IgD-negative memory B cell (primary cell): ENCODE results near the gene ITGB2. TPM values are rescaled to one million over a fixed set of nuclear protein-coding genes. Genes with fewer than 3 reads are reported as not detected.

ENCODE experiments used
- H3K27ac Mint-ChIP-seq, 3 donors: one replicate each; pipeline ENCODE4 v1.8.0; 2020 to 2022; ENCODE audit warnings: mild to moderate bottlenecking in 3 of 3, mixed read lengths in 3 of 3, moderate library complexity in 1 of 3
- H3K27me3 Mint-ChIP-seq: one replicate; pipeline ENCODE4 v1.8.0; 2021; ENCODE audit warnings: mixed read lengths
- H3K36me3 Mint-ChIP-seq: one replicate; pipeline ENCODE4 v1.8.0; 2020; ENCODE audit warnings: mild to moderate bottlenecking, mixed read lengths
- H3K4me1 Mint-ChIP-seq, 3 donors: one replicate each; pipeline ENCODE4 v1.8.0; 2020 to 2022; ENCODE audit warnings: mixed read lengths in 3 of 3, mild to moderate bottlenecking in 1 of 3
- H3K4me3 Mint-ChIP-seq, 4 donors: one replicate each; pipeline ENCODE4 v1.8.0; 2020 to 2022; ENCODE audit warnings: mild to moderate bottlenecking in 4 of 4, mixed read lengths in 4 of 4, moderate library complexity in 3 of 4
- H3K9me3 Mint-ChIP-seq, 3 donors: one replicate each; pipeline ENCODE4 v1.8.0; 2020 to 2021; ENCODE audit warnings: mixed read lengths in 3 of 3, mild to moderate bottlenecking in 1 of 3
- polyA plus RNA-seq: library from polyadenylated mRNA; unstranded; fragments of 300-500 nt; fragmentation: Illumina TruSeq; gene quantifications from one replicate; pipeline ENCODE4 v1.2.3, GENCODE V29; 2021

Gene ITGB2
- polyA plus RNA-seq, 1 donor from 2014 or later, result 294 TPM

DNA sequence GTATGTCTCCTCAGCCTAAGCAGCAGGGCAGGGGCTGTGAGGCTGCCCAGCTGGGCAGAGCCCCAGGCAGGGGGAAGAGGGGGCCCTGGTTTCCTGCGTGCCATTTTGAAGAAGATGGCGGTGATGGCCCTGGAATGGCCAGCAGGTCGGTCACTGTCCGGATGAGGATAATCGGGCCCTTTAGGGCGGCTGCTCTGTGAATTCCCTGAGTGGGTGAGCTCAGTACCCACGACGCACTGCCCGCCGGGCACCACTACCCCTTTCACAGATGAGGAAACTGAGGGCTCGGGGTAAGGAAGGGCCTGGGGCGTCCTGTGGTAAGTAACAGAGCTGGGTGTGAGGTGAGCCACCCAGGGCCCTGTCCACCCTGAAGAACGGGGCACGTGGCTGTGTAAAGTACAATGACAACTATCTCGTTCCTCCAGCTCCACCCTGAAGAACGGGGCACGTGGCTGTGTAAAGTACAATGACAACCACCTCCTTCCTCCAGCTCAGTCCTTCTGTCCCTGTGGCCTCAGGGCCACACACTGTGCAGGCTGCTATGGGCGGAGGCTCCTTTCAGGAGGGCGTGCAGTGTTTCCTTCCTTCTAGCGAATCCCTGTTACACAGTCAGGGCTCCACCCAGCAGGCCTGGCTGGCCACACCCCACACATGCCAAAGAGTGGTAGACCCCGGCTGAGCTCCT lies 23.2 kb downstream of the ITGB2 start:
- Mint-ChIP-seq H3K27ac (no peak overlapping the region), H3K4me1 (peaks cover 9 to 15% (median 10%) of the 10 kb centered on the region in 3 donors)

GRCh38 chr21:44896561-44897286 lies 24.0 kb downstream of the ITGB2 start:
- Mint-ChIP-seq H3K9me3 (no peaks in the 10 kb centered on the region), H3K4me1 (peaks cover 9 to 15% (median 11%) of the 10 kb centered on the region in 3 donors), H3K4me3 (no peak overlapping the region), H3K27me3 (no peaks in the 10 kb centered on the region), H3K36me3 (no peaks in the 10 kb centered on the region), H3K27ac (no peak overlapping the region)

More for the DNA sequence above, 23.2 kb downstream of the ITGB2 start:
- H3K27me3 Mint-ChIP-seq, result no peaks in the 10 kb centered on the region
- peaks cover 3% of the 10 kb centered on the region for H3K36me3 Mint-ChIP-seq
- H3K4me3 Mint-ChIP-seq, result no peak overlapping the region
- H3K9me3 Mint-ChIP-seq, result no peaks in the 10 kb centered on the region

DNA sequence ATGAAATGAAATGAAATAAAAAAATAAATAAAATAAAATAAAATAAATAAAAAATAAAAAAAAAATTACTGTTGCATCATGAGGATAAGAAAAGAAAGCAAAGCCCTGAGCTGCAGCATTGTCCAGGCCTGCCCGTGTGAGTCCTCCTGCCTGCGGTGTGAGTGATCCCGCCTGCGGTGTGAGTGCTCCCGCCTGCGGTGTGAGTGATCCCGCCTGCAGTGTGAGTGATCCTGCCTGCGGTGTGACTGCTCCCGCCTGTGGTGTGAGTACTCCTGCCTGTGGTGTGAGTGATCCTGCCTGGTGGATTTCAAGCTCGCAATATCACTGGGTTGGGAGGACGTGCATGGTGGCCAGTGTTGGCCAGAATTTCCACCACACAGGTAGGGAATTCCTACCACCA lies 24.8 kb downstream of the ITGB2 start:
- Mint-ChIP-seq H3K36me3 (no peaks in the 10 kb centered on the region), H3K27ac (no peak overlapping the region), H3K4me1 (peaks cover 9 to 15% (median 11%) of the 10 kb centered on the region in 3 donors), H3K4me3 (no peak overlapping the region), H3K27me3 (no peaks in the 10 kb centered on the region), H3K9me3 (no peaks in the 10 kb centered on the region)

DNA sequence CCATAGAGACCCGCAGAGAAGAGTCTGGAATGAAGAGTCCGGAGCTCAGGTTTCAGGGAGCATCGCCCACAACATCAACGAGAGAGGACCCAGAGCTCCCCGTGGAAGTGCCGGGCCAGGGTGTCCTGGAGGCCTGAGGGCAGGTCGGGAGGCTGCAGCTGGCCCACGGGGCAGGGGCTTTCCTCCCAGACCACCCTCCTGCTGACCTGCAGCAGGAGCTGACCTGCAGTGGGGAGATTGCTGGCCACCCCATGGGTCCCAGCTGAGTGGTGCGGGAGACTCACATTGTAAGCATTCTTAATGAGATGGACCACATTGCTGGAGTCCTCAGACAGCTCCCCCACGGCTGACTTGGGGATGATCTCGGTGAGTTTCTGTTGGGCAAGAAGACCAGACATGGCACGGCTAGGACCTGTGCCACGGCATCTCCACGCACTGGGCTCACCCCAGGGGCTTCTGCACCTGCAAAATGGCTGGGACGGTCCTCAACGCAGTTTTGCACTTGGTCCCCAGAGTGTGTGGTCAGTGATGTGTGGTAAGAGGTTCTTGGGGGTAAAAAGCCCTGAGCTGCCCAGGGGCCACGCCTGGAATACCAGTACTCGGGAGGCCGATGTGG lies 25.9 kb downstream of the ITGB2 start:
- Mint-ChIP-seq H3K27me3 (no peaks in the 10 kb centered on the region), H3K9me3 (no peaks in the 10 kb centered on the region), H3K4me3 (no peak overlapping the region), H3K4me1 (peaks cover 9 to 15% (median 11%) of the 10 kb centered on the region in 3 donors), H3K36me3 (no peaks in the 10 kb centered on the region), H3K27ac (peak overlapping the region in 1 of 3 donors; percentile 53)

DNA sequence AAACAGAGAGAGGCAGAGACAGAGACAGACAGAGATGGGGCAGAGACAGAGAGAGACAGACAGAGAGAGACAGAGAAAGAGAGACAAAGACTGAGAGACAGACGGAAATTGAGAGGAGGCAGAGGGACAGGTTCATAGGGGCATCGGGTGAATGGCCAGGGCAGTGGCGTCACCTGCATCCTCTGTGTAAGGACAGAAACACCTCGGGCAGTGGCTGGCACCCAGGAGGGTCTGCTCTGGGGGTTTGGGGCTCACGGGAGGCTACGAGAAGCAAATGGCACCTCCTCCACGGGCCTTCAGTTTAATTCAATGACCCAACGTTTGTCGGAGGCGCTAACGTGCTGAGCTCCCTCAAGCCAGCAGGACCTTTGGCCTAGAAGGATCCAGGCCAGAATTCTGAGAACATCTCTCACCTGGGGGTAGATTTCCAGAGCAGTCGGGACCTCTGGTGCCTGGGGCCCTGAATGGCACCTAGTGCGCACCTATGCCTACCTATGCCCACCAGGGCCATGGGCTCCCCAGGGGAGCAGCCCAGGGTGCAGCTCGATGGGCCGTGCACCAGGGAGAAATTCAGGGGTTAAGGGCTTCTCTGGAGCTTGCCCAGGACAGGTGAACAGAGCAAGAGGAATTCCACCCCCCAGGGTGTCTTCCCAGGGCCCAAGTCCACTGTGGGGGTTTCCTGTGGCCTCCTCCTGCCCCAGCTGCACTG lies 26.6 kb downstream of the ITGB2 start:
- peak overlapping the region in 1 of 4 donors; percentile 10 for H3K4me3 Mint-ChIP-seq
- no peaks in the 10 kb centered on the region for H3K36me3 Mint-ChIP-seq
- no peaks in the 10 kb centered on the region for H3K9me3 Mint-ChIP-seq
- H3K27ac Mint-ChIP-seq, result peak overlapping the region in 2 of 3 donors; percentile 53 to 77
- no peaks in the 10 kb centered on the region for H3K27me3 Mint-ChIP-seq
- H3K4me1 Mint-ChIP-seq, result peaks cover 9 to 15% (median 11%) of the 10 kb centered on the region in 3 donors

DNA sequence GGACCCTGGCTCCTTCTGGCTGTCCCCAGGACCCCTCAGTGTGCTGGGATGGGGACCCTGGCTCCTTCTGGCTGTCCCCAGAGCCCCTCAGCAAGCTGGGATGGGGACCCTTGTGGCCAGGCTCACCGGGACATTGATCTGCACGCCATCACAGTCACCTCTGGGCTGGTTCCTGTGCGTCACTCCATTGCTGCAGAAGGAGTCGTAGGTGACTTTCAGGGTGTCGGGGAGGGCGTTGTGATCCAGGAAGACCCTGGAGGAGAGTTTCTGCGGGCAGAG lies 27.5 kb downstream of the ITGB2 start:
- peak overlapping the region in 2 of 3 donors; percentile 23 to 77 for H3K27ac Mint-ChIP-seq
- H3K27me3 Mint-ChIP-seq, result no peaks in the 10 kb centered on the region
- H3K4me1 Mint-ChIP-seq, result peaks cover 9 to 15% (median 10%) of the 10 kb centered on the region in 3 donors
- H3K4me3 Mint-ChIP-seq, result no peak overlapping the region
- no peaks in the 10 kb centered on the region for H3K9me3 Mint-ChIP-seq
- H3K36me3 Mint-ChIP-seq, result no peaks in the 10 kb centered on the region

GRCh38 chr21:44892536-44893277 lies 28.0 kb downstream of the ITGB2 start:
- Mint-ChIP-seq H3K36me3 (no peaks in the 10 kb centered on the region), H3K4me1 (peaks cover 8 to 15% (median 10%) of the 10 kb centered on the region in 3 donors)

GRCh38 chr21:44892095-44892494 lies 28.6 kb downstream of the ITGB2 start:
- Mint-ChIP-seq H3K27ac (peak overlapping the region in 2 of 3 donors; percentile 57 to 88), H3K36me3 (no peaks in the 10 kb centered on the region), H3K4me3 (no peak overlapping the region), H3K9me3 (no peaks in the 10 kb centered on the region), H3K27me3 (no peaks in the 10 kb centered on the region), H3K4me1 (peaks cover 5 to 13% (median 10%) of the 10 kb centered on the region in 3 donors)

More at GRCh38 chr21:44892536-44893277, 28.0 kb downstream of the ITGB2 start:
- H3K27ac Mint-ChIP-seq, result peak overlapping the region; percentile 57 to 88 (median 78)
- H3K4me3 Mint-ChIP-seq, result no peak overlapping the region
- no peaks in the 10 kb centered on the region for H3K27me3 Mint-ChIP-seq
- H3K9me3 Mint-ChIP-seq, result no peaks in the 10 kb centered on the region

DNA sequence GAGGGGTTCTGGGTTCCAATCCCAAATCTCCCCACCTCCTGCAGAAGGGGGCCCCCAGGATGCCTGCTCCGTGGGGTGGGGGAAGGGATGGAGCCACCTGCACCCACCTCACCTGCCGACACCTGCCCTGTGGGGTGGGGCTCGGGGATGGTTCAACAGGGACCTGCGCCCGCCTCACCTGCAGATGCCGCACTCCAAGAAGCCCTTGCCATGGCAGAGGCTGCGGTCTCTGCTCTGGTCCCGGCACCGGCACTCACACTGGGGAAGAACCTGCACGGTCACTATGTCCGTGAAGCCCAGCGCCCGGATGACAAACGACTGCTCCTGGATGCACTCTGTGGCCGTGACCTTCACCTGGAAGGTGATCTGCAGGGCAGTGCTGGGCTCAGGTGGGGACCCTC lies 29.1 kb downstream of the ITGB2 start:
- H3K27me3 Mint-ChIP-seq, result no peaks in the 10 kb centered on the region
- no peak overlapping the region for H3K4me3 Mint-ChIP-seq
- no peaks in the 10 kb centered on the region for H3K9me3 Mint-ChIP-seq
- H3K36me3 Mint-ChIP-seq, result no peaks in the 10 kb centered on the region
- H3K4me1 Mint-ChIP-seq, result peaks cover 5 to 13% (median 11%) of the 10 kb centered on the region in 3 donors
- no peak overlapping the region for H3K27ac Mint-ChIP-seq

DNA sequence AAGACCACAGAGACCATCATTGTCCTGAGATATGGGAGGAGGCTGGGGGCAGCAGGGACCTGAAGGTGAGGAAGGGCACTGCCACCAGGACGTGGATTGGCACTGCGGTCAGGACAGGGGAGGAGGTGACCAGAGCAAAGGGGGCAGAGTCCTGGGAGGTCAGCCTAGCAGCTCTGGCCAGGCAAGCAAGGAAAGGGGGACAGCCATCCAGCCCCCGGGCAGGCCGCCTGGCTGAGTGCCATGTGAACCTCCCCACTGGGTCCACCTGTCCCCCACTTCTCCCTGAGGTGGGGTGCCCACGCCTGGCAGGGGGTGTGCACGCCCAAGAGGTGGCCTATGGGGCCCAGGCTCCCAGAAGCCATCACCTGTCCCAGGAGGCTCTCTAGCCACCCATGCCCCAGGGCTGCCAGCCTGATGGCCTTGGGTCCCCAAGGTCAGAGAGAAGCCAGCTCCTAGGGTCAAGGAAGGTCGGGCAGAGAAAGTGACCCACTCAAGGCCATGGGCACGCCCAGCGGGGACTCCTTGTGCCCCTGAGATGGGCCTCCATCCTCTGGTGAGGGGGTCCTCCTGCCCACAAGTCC lies 29.6 kb downstream of the ITGB2 start:
- H3K27ac Mint-ChIP-seq, result no peak overlapping the region

GRCh38 chr21:44890338-44890931 lies 30.3 kb downstream of the ITGB2 start:
- H3K27ac Mint-ChIP-seq, result no peak overlapping the region

More for the DNA sequence above, 29.6 kb downstream of the ITGB2 start:
- Mint-ChIP-seq H3K27me3 (no peaks in the 10 kb centered on the region), H3K4me1 (peaks cover 5 to 13% (median 10%) of the 10 kb centered on the region in 3 donors), H3K36me3 (no peaks in the 10 kb centered on the region), H3K4me3 (no peak overlapping the region), H3K9me3 (no peaks in the 10 kb centered on the region)

DNA sequence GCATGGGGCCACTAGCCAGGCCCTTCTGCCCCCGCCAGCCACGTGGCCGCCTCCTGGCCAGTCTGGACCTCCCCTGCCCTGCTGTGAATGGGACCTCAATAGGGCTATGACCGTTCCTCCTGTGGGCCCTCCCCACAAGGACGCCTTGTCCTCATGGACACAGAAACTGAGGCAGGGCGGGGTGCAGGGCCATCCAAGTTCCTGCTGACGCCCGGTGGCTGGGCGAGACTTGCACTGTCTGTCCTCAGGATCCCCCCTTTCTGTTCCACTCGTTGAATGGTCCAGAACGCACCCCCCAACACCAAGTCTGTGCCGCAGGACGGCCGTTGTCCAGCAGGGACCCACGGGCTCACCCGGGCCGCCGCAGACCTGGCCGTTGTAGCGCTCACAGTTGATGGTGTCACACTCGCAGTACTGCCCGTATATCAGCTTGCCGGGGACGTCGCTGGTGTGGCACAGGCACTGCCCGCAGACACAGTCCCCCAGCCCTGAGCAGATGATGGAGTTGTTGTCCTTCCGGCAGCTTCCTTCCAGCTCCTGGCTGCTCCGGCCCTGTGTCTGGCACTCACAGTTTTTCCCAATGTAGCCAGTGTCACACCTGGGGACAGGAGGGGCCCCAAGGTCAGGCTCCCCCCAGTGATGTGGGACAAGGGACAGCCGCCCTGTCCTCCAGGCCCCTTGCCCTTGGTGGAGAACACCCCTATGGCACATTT lies 30.9 kb downstream of the ITGB2 start:
- Mint-ChIP-seq H3K36me3 (no peaks in the 10 kb centered on the region), H3K9me3 (no peaks in the 10 kb centered on the region), H3K27ac (no peak overlapping the region), H3K27me3 (no peaks in the 10 kb centered on the region), H3K4me3 (no peak overlapping the region), H3K4me1 (peaks cover 5 to 9% (median 9%) of the 10 kb centered on the region in 3 donors)

More at GRCh38 chr21:44890338-44890931, 30.3 kb downstream of the ITGB2 start:
- Mint-ChIP-seq H3K9me3 (no peaks in the 10 kb centered on the region), H3K4me1 (peaks cover 5 to 13% (median 9%) of the 10 kb centered on the region in 3 donors), H3K4me3 (peak overlapping the region in 1 of 4 donors; percentile 32), H3K36me3 (no peaks in the 10 kb centered on the region), H3K27me3 (no peaks in the 10 kb centered on the region)
